SK-N-SH (cell line): ENCODE results near the gene OAS2. TPM values are rescaled to one million over a fixed set of nuclear protein-coding genes. Genes with fewer than 3 reads are reported as not detected.
A peak's percentile ranks its signal among the peaks of the same experiment; 100 is the strongest.

Source experiments
- CTCF ChIA-PET: fragments of 300-600, 350-600 bp; formaldehyde crosslinking; extraction: SDS; loops from one replicate; lab custom pipeline; 2021; lab: Yijun Ruan, JAX
- POLR2A ChIA-PET: fragments of 350-600 bp; sonication (Branson Sonifier 250); formaldehyde crosslinking; extraction: SDS; loops from one replicate; lab custom pipeline; 2020; ENCODE audit warnings: antibody characterized with exemption, inconsistent platforms; lab: Yijun Ruan, JAX
- DNase-seq: peaks from one replicate; pipeline ENCODE4 v3.0.0; 2012
- H2AFZ ChIP-seq: fragments of 200-600 bp; sonication (generic); 2 replicates; pipeline ENCODE4 v1.8.1; 2016; ENCODE audit warnings: antibody characterized with exemption, mild to moderate bottlenecking, low read depth
- H3F3A ChIP-seq: fragments of 200-600 bp; sonication (generic); replicated peaks from 2 replicates; pipeline ENCODE3; 2016; ENCODE audit warnings: antibody characterized with exemption, mild to moderate bottlenecking; ENCODE audit not compliant: insufficient read depth
- H3K27ac ChIP-seq, 2 experiments: fragments of 200-500 bp in 1 of 2; fragments of 200-600 bp in 1 of 2; sonication (Bioruptor generic) in 1 of 2; sonication (generic), shearing (Covaris generic) in 1 of 2; 2 replicates each; pipeline versions ENCODE4 v1.5.1 to v1.6.1; 2014 to 2016; ENCODE audit warnings: low read depth in 2 of 2, inconsistent platforms in 1 of 2, low read length in 1 of 2, mild to moderate bottlenecking in 1 of 2, mixed read lengths in 1 of 2
- H3K27me3 ChIP-seq: fragments of 200-600 bp; sonication (generic), shearing (Covaris generic); 2 replicates; pipeline ENCODE4 v1.6.1; 2016; ENCODE audit warnings: mixed run types; ENCODE audit not compliant: insufficient read depth
- H3K36me3 ChIP-seq, 2 experiments: fragments of 200-500 bp in 1 of 2; fragments of 200-600 bp in 1 of 2; sonication (Bioruptor generic) in 1 of 2; sonication (generic) in 1 of 2; replicated peaks in 1 of 2; 2 replicates each; pipeline versions ENCODE3 to v1.5.1; 2014 to 2016; ENCODE audit warnings: low read length in 1 of 2, mild to moderate bottlenecking in 1 of 2; ENCODE audit not compliant: insufficient read depth in 2 of 2, control insufficient read depth in 1 of 2
- H3K4me1 ChIP-seq, 2 experiments: fragments of 200-500 bp in 1 of 2; fragments of 200-600 bp in 1 of 2; sonication (Bioruptor generic) in 1 of 2; sonication (generic), shearing (Covaris generic) in 1 of 2; 2 replicates each; pipeline versions ENCODE4 v1.5.1 to v1.6.1; 2014 to 2016; ENCODE audit warnings: low read depth in 1 of 2, low read length in 1 of 2, mixed run types in 1 of 2; ENCODE audit not compliant: insufficient read depth in 2 of 2, control insufficient read depth in 1 of 2
- H3K4me2 ChIP-seq: fragments of 200-600 bp; sonication (generic), shearing (Covaris generic); 2 replicates; pipeline ENCODE4 v1.6.1; 2017; ENCODE audit warnings: mixed run types
- H3K4me3 ChIP-seq, 2 experiments: fragments of 200-500 bp in 1 of 2; fragments of 200-600 bp in 1 of 2; sonication (Bioruptor generic) in 1 of 2; sonication (generic), shearing (Covaris generic) in 1 of 2; 2 replicates each; pipeline versions ENCODE4 v1.5.1 to v1.8.1; 2014 to 2016; ENCODE audit warnings: low read depth in 2 of 2, inconsistent platforms in 1 of 2, low read length in 1 of 2, mild to moderate bottlenecking in 1 of 2, mixed read lengths in 1 of 2, moderate library complexity in 1 of 2
- H3K79me2 ChIP-seq: fragments of 200-600 bp; sonication (generic); 2 replicates; pipeline ENCODE4 v1.8.1; 2017; ENCODE audit warnings: mild to moderate bottlenecking; ENCODE audit not compliant: insufficient read depth
- H3K9ac ChIP-seq: fragments of 200-600 bp; sonication (generic); 2 replicates; pipeline ENCODE4 v1.6.1; 2017; ENCODE audit warnings: mixed run types
- H3K9me2 ChIP-seq: fragments of 200-600 bp; sonication (generic); 2 replicates; pipeline ENCODE4 v1.6.1; 2017; ENCODE audit warnings: mixed run types
- H3K9me3 ChIP-seq: fragments of 200-600 bp; sonication (generic); 2 replicates; pipeline ENCODE4 v1.6.1; 2017; ENCODE audit warnings: mixed run types, mild to moderate bottlenecking, moderate library complexity
- H4K20me1 ChIP-seq: fragments of 200-600 bp; sonication (generic); 2 replicates; pipeline ENCODE4 v1.6.1; 2017; ENCODE audit warnings: mild to moderate bottlenecking, mixed run types; ENCODE audit not compliant: insufficient read depth
- CTCF ChIP-seq: fragments of 200-600 bp; sonication (generic); IDR thresholded peaks from 2 replicates; pipeline ENCODE4 v1.6.1; 2017; ENCODE audit warnings: antibody characterized with exemption, mild to moderate bottlenecking, moderate library complexity
- ELF1 ChIP-seq: IDR thresholded peaks from 2 replicates; pipeline ENCODE4 v1.4.0; 2012
- EP300 ChIP-seq, 2 experiments: IDR thresholded peaks; 2 replicates each; pipeline versions ENCODE4 v1.4.0 to v1.6.1; 2012; ENCODE audit warnings: borderline replicate concordance in 1 of 2, low read depth in 1 of 2, low read length in 1 of 2
- EZH2phosphoT487 ChIP-seq: fragments of 200-600 bp; sonication (generic); IDR thresholded peaks from 2 replicates; pipeline ENCODE4 v1.6.1; 2017; ENCODE audit warnings: low read depth, mixed run types, mild to moderate bottlenecking, antibody characterized with exemption, moderate library complexity, borderline replicate concordance
- FOXJ3 ChIP-seq: sonication (generic); formaldehyde crosslinking; IDR thresholded peaks from 2 replicates; pipeline ENCODE4 v1.5.1; 2020; ENCODE audit warnings: mild to moderate bottlenecking, missing genetic modification reagents
- GATA2 ChIP-seq: sonication (generic); formaldehyde crosslinking; IDR thresholded peaks from 2 replicates; pipeline ENCODE4 v1.5.0; 2020; ENCODE audit warnings: mild to moderate bottlenecking, missing genetic modification reagents
- IRF3 ChIP-seq: fragments of 150-350 bp; IDR thresholded peaks from 2 replicates; pipeline ENCODE4 v1.6.1; 2016; ENCODE audit warnings: mild to moderate bottlenecking, low read depth, low read length
- MAX ChIP-seq: IDR thresholded peaks from 2 replicates; pipeline ENCODE4 v1.4.0; 2012; ENCODE audit warnings: low read depth
- MXI1 ChIP-seq: IDR thresholded peaks from 2 replicates; pipeline ENCODE4 v1.6.1; 2012; ENCODE audit warnings: mild to moderate bottlenecking, low read depth, low read length, improper control_type of control experiment
- POLR2AphosphoS5 ChIP-seq: IDR thresholded peaks from 2 replicates; pipeline ENCODE4 v1.6.1; 2012; ENCODE audit warnings: low read depth, low read length
- RCOR1 ChIP-seq: fragments of 150-350 bp; IDR thresholded peaks from 2 replicates; pipeline ENCODE4 v1.6.1; 2017; ENCODE audit warnings: antibody characterized with exemption, low read length
- RXRA ChIP-seq: IDR thresholded peaks from 2 replicates; pipeline ENCODE4 v1.4.0; 2012; ENCODE audit warnings: low read depth, mild to moderate bottlenecking, borderline replicate concordance
- SMC3 ChIP-seq: IDR thresholded peaks from 2 replicates; pipeline ENCODE4 v1.6.1; 2012; ENCODE audit warnings: low read depth, low read length, improper control_type of control experiment
- USF1 ChIP-seq: IDR thresholded peaks from 2 replicates; pipeline ENCODE4 v1.4.0; 2012; ENCODE audit warnings: low read depth, borderline replicate concordance
- WGBS: methylation state at CpG from one replicate; pipeline ENCODE4 v1.1.6; 2017; ENCODE audit warnings: low lambda C conversion rate; 5-methylcytosine and 5-hydroxymethylcytosine counted together
- polyA plus RNA-seq, 3 experiments: library from polyadenylated mRNA; depleted of rRNA; stranded (reverse); fragments of >200 nt; gene quantifications; 2 replicates each; pipeline ENCODE4 v1.2.3, GENCODE V29; 2012

OAS2 gene
- polyA plus RNA-seq, 1 of the 3 experiments (the other 2 are of a cell fraction): not detected

DNA sequence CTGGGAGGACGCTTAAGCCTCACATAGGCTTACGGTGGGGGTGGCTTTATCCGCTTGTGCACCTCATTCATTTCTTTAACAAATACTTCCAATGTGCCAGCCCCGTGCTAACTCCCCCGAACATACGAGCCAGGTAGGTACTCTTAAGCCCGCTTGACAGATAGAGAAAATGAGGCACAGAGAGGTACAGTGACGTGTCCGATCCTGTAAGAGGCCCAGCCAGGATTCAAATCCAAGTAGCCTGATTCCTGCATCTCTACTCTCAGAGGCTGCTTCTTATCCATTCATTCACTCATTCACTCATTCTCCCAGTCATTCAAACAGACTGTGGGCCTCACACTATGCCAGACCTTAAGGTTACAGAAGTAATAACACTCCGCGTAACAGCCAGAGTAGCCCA is 39.6 kb upstream of the OAS2 start:
- H3K4me3 ChIP-seq: peak overlapping the region; percentile 59 to 71
- H3K27ac ChIP-seq: peak overlapping the region in 1 of 2 experiments; percentile 65; a peak in 2 of 4 replicates
- TF ChIP-seq EP300 (IDR thresholded peaks at IDR 0.05; ENCODE audit: borderline replicate concordance in 1 of 2, low read depth in 1 of 2, low read length in 1 of 2): no peak
- no peak for TF ChIP-seq FOXJ3
- TF ChIP-seq USF1: no peak
- TF ChIP-seq IRF3: no peak
- no peak for TF ChIP-seq GATA2 (CRISPR knock-in tag)
- TF ChIP-seq MXI1: no peak
- TF ChIP-seq RXRA: no peak
- TF ChIP-seq MAX: no peak
- no peak for TF ChIP-seq ELF1
- no peak for TF ChIP-seq RCOR1
- TF ChIP-seq SMC3: no peak
- no peak for TF ChIP-seq POLR2AphosphoS5
- TF ChIP-seq CTCF: no peak
- TF ChIP-seq EZH2phosphoT487: no peak
- TF ChIP-seq, all 33 proteins: peak for 0
- Histone ChIP-seq H3F3A (no peaks in the 10 kb centered on the region), H3K79me2 (no peaks in the 10 kb centered on the region), H3K36me3 (no peaks in the 10 kb centered on the region), H4K20me1 (no peaks in the 10 kb centered on the region), H3K9me2 (no peaks in the 10 kb centered on the region), H3K27me3 (no peaks in the 10 kb centered on the region), H3K4me1 (peaks cover 0 to 23% of the 10 kb centered on the region in 2 experiments; a peak in 2 of 4 replicates), H3K9ac (peak overlapping the region; percentile 48; the same call in 1 of the 2 replicates), H3K4me2 (peak overlapping the region; percentile 94), H3K9me3 (no peaks in the 10 kb centered on the region), H2AFZ (peak overlapping the region; percentile 94; the same call in 1 of the 2 replicates)
- no peak for DNase-seq
- ChIA-PET CTCF (no interaction called here), POLR2A (interaction anchor here (0.8 to 1.0 kb wide), 2 partner anchors 21 to 30 kb away, joined by 3 read pairs; no protein-coding TSS in a partner anchor)
- 36% methylated on average over 9 of the region's 11 CpGs for WGBS
